D341Med (cell line): ENCODE results near the gene RNF220.

Experiments
- DNase-seq: peaks from one replicate; pipeline ENCODE4 v3.0.0; 2012; ENCODE audit warnings: low spot score

Gene RNF220

GRCh38 chr1:44436401-44437106 lies 31.5 kb downstream of the RNF220 start:
- DNase-seq, result no peak

GRCh38 chr1:44437107-44437716 lies 32.2 kb downstream of the RNF220 start:
- DNase-seq, result peak; percentile 54

- DNase-seq, result no peak
Observed at GRCh38 chr1:44442791-44443190, 37.7 kb downstream of the RNF220 start.

- no peak for DNase-seq
Observed at GRCh38 chr1:44447051-44447810, 42.2 kb downstream of the RNF220 start.

GRCh38 chr1:44453798-44454349 lies 48.8 kb downstream of the RNF220 start:
- no peak for DNase-seq

- no peak for DNase-seq
Observed at GRCh38 chr1:44454704-44455103, 49.6 kb downstream of the RNF220 start.

- DNase-seq, result no peak
Observed at GRCh38 chr1:44460107-44460882, 55.2 kb downstream of the RNF220 start.

- DNase-seq, result no peak
Observed at GRCh38 chr1:44464361-44464760, 59.3 kb downstream of the RNF220 start.

- no peak for DNase-seq
Observed at GRCh38 chr1:44467566-44467965, 62.5 kb downstream of the RNF220 start.

- no peak for DNase-seq
Observed at GRCh38 chr1:44471911-44472453, 66.9 kb downstream of the RNF220 start.

- no peak for DNase-seq
Observed at GRCh38 chr1:44472620-44473525, 67.8 kb downstream of the RNF220 start.

GRCh38 chr1:44476891-44477290 lies 71.8 kb downstream of the RNF220 start:
- DNase-seq, result no peak

GRCh38 chr1:44481701-44482100 lies 76.6 kb downstream of the RNF220 start:
- no peak for DNase-seq

- DNase-seq, result no peak
Observed at GRCh38 chr1:44483089-44483874, 78.2 kb downstream of the RNF220 start.

- DNase-seq, result no peak
Observed at GRCh38 chr1:44484155-44484688, 79.2 kb downstream of the RNF220 start.

GRCh38 chr1:44485229-44485933 lies 80.3 kb downstream of the RNF220 start:
- no peak for DNase-seq

- no peak for DNase-seq
Observed at GRCh38 chr1:44485934-44486460, 80.9 kb downstream of the RNF220 start.

- DNase-seq, result no peak
Observed at GRCh38 chr1:44489481-44489880, 84.4 kb downstream of the RNF220 start.
